PC-3 (cell line): ENCODE results near the gene TCERG1. TPM values are rescaled to one million over a fixed set of nuclear protein-coding genes. Genes with fewer than 3 reads are reported as not detected.

ENCODE experiments used
- ATAC-seq: fragments of 200-7000 bp; cut with Tn5 transposase; 2 replicates; pipeline ENCODE4 v1.9.1; 2020; ENCODE audit warnings: mild to moderate bottlenecking, moderate library complexity
- BruUV-seq: library from RNA; stranded (reverse); fragments of 400-500 nt; replicated peaks from 2 replicates; lab custom pipeline; 2021; lab: Mats Ljungman, UMichigan
- CTCF ChIA-PET: fragments of 300-600 bp; sonication (Branson Sonifier 250); formaldehyde crosslinking; loops from one replicate; lab custom pipeline; 2022; ENCODE audit warnings: antibody characterized with exemption; lab: Charles Lee
- POLR2A ChIA-PET: fragments of 300-600 bp; sonication (Branson Sonifier 250); formaldehyde crosslinking; loops from one replicate; lab custom pipeline; 2022; ENCODE audit warnings: antibody characterized with exemption; ENCODE audit not compliant: unreplicated experiment; lab: Charles Lee
- DNase-seq: peaks from one replicate; pipeline ENCODE4 v3.0.0-alpha.2; 2015
- H2AFZ ChIP-seq: fragments of 300-600 bp; sonication (generic); 2 replicates; pipeline ENCODE4 v1.6.0; 2016; ENCODE audit warnings: antibody characterized with exemption, low read length
- H3F3A ChIP-seq: fragments of 300-600 bp; sonication (generic); one replicate; pipeline ENCODE4 v1.6.0; 2017; ENCODE audit warnings: antibody characterized with exemption, low read length, control low read depth, mild to moderate bottlenecking; ENCODE audit not compliant: unreplicated experiment
- H3K27ac ChIP-seq: fragments of 300-600 bp; sonication (generic); 2 replicates; pipeline ENCODE4 v1.5.1; 2016; ENCODE audit warnings: mild to moderate bottlenecking, low read length
- H3K27me3 ChIP-seq: fragments of 300-600 bp; sonication (generic); 2 replicates; pipeline ENCODE4 v1.6.1; 2016; ENCODE audit warnings: low read length, mixed read lengths
- H3K36me3 ChIP-seq: fragments of 300-600 bp; sonication (generic); 2 replicates; pipeline ENCODE4 v1.6.1; 2016; ENCODE audit warnings: low read depth, mixed run types, low read length, mixed read lengths
- H3K4me1 ChIP-seq: fragments of 300-600 bp; sonication (generic); 2 replicates; pipeline ENCODE4 v1.5.1; 2016; ENCODE audit warnings: low read length; ENCODE audit not compliant: insufficient read depth
- H3K4me2 ChIP-seq: fragments of 300-600 bp; sonication (generic); 2 replicates; pipeline ENCODE4 v1.6.0; 2016; ENCODE audit warnings: low read length
- H3K4me3 ChIP-seq: fragments of 300-600 bp; sonication (generic); 2 replicates; pipeline ENCODE4 v1.5.1; 2016; ENCODE audit warnings: mild to moderate bottlenecking, low read length, mixed read lengths
- H3K79me2 ChIP-seq: fragments of 300-600 bp; sonication (generic); 2 replicates; pipeline ENCODE4 v1.6.1; 2017; ENCODE audit warnings: low read length, mixed read lengths
- H3K9ac ChIP-seq: fragments of 300-600 bp; sonication (generic); 2 replicates; pipeline ENCODE4 v1.6.0; 2016; ENCODE audit warnings: mild to moderate bottlenecking, low read length
- H3K9me2 ChIP-seq: fragments of 300-600 bp; sonication (generic); replicated peaks from 2 replicates; pipeline ENCODE4 v1.6.1; 2016; ENCODE audit warnings: mixed run types, low read length, mixed read lengths
- H3K9me3 ChIP-seq: fragments of 300-600 bp; sonication (generic); 2 replicates; pipeline ENCODE4 v1.6.1; 2016; ENCODE audit warnings: low read length, mixed read lengths
- H4K20me1 ChIP-seq: fragments of 300-600 bp; sonication (generic); 2 replicates; pipeline ENCODE4 v1.6.1; 2016; ENCODE audit warnings: low read length, mixed read lengths
- CTCF ChIP-seq: fragments of 300-600 bp; sonication (generic); conservative IDR thresholded peaks from 2 replicates; pipeline ENCODE4 v1.5.1; 2017; ENCODE audit warnings: antibody characterized with exemption, low read depth, mild to moderate bottlenecking, low read length
- EZH2 ChIP-seq: fragments of 300-600 bp; sonication (generic); IDR thresholded peaks from one replicate; pipeline ENCODE4 v1.6.1; 2017; ENCODE audit warnings: antibody characterized with exemption, mild to moderate bottlenecking, low read length; ENCODE audit not compliant: unreplicated experiment
- EZH2phosphoT487 ChIP-seq: fragments of 300-600 bp; sonication (generic); IDR thresholded peaks from 2 replicates; pipeline ENCODE4 v1.6.1; 2018; ENCODE audit warnings: mild to moderate bottlenecking, antibody characterized with exemption, low read length, borderline replicate concordance
- intact Hi-C: fragments of 100-400 bp; cut with micrococcal nuclease; formaldehyde crosslinking; loops from 2 replicates; pipeline ENCODE4 v1.9.0; 2023
- total RNA-seq: library from RNA; depleted of rRNA; stranded (reverse); fragments of >200 nt; gene quantifications from 2 replicates; pipeline ENCODE4 v1.2.3, GENCODE V29; 2014

The TCERG1 gene
- total RNA-seq, 1 experiment from 2014 or later: 96.9 TPM

- H3K4me3 ChIP-seq: no peak overlapping the region
- no peak overlapping the region for H3K27ac ChIP-seq
- H3F3A ChIP-seq: peaks cover 7% of the 10 kb centered on the region
- H3K9me2 ChIP-seq: no peaks in the 10 kb centered on the region
- no TSS peak for BruUV-seq
- no peaks in the 10 kb centered on the region for H3K27me3 ChIP-seq
- ATAC-seq (peak; percentile 84), DNase-seq (peak; percentile 42)
- no peak overlapping the region for H3K4me2 ChIP-seq
- ChIA-PET POLR2A (no interaction called here), CTCF (no interaction called here)
- H3K79me2 ChIP-seq: peaks cover 71% of the 10 kb centered on the region
- no peaks in the 10 kb centered on the region for H3K9me3 ChIP-seq
- H3K36me3 ChIP-seq: peaks cover 80% of the 10 kb centered on the region
- no peak overlapping the region for H2AFZ ChIP-seq
- TF ChIP-seq EZH2phosphoT487 (no peak), CTCF (peak; percentile 70)
- H4K20me1 ChIP-seq: peaks cover 62% of the 10 kb centered on the region
- H3K9ac ChIP-seq: no peak overlapping the region
- intact Hi-C loops: loop anchor here (1.0 kb wide), 1 partner anchor 62 kb away; no protein-coding TSS in a partner anchor
- H3K4me1 ChIP-seq: no peaks in the 10 kb centered on the region
These were observed 19.6 kb downstream of the TCERG1 start for GRCh38 chr5:146466521-146467349.

DNA sequence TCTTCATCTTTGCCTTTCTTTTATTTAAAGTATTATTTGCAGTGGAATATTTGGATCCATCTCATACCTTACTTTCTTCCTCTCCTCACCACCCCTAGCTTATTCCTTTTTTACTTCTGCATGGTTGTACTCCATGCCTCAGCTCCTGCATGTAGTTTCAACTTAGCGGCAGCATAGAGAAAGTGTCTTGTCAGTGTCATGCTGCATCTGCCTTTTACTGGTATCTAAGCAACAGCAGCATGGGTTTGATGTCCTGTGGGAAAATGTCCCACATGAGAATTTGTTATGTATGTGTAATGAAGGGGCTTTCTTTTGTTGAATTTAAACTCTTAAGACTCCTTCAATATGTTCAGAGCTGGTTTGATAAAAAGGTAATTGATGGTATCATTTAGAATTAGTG lies 20.6 kb downstream of the TCERG1 start:
- ATAC-seq: no peak
- Histone ChIP-seq H3K9me2 (no peaks in the 10 kb centered on the region), H4K20me1 (peaks cover 53% of the 10 kb centered on the region), H3K79me2 (peaks cover 61% of the 10 kb centered on the region), H3K27ac (no peak overlapping the region), H3K9me3 (no peaks in the 10 kb centered on the region), H3K27me3 (no peaks in the 10 kb centered on the region), H3K4me3 (no peak overlapping the region), H3K36me3 (peaks cover 81% of the 10 kb centered on the region), H3K9ac (no peak overlapping the region), H3F3A (peaks cover 7% of the 10 kb centered on the region), H3K4me2 (no peak overlapping the region), H2AFZ (no peak overlapping the region), H3K4me1 (no peaks in the 10 kb centered on the region)
- TF ChIP-seq EZH2 (no peak), EZH2phosphoT487 (no peak), CTCF (no peak)
- ChIA-PET POLR2A (no interaction called here), CTCF (no interaction called here)
- no TSS peak for BruUV-seq
- DNase-seq: no peak
- intact Hi-C loops: no loop called here

DNA sequence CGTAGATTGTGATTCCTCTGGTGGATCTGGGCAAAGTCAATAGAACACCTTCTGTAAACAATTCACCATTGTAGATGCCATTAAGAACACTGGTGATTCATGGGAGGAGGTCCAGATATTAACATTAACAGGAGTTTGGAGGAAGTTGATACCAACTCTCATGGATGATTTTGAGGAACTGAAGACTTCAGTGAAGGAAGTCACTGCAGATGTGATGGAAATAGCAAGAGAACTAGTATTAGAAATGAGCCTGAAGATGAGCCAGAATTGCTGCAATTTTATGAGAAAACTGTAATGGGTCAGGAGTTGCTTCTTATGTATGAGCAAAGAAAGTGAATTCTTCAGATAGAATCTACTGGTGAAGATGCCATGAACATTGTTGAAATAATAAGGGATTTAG lies 26.9 kb downstream of the TCERG1 start:
- Histone ChIP-seq H3K9me2 (no peaks in the 10 kb centered on the region), H3K4me2 (no peak overlapping the region), H2AFZ (no peak overlapping the region), H3K4me1 (no peaks in the 10 kb centered on the region), H3K27ac (no peak overlapping the region), H3K9ac (no peak overlapping the region), H3F3A (no peaks in the 10 kb centered on the region), H3K9me3 (no peaks in the 10 kb centered on the region), H3K79me2 (peaks cover 23% of the 10 kb centered on the region; the same call in 1 of the 2 replicates), H3K27me3 (no peaks in the 10 kb centered on the region), H3K36me3 (peaks cover 88% of the 10 kb centered on the region), H3K4me3 (no peak overlapping the region), H4K20me1 (peaks cover 20% of the 10 kb centered on the region)
- ChIA-PET POLR2A (no interaction called here), CTCF (no interaction called here)
- TF ChIP-seq EZH2phosphoT487: no peak
- TF ChIP-seq EZH2: no peak
- no peak for TF ChIP-seq CTCF
- intact Hi-C loops: no loop called here
- no peak for DNase-seq
- ATAC-seq: no peak; the same call in 1 of the 2 replicates
- BruUV-seq: no TSS peak
